ENCODE data around the gene TEX19. TPM values are rescaled to one million over a fixed set of nuclear protein-coding genes. Genes with fewer than 3 reads are reported as not detected.
"Not testable (repeated sequence)": the region's sequence is repeated elsewhere in the genome, so short reads cannot be mapped to it uniquely, and the experiment has no call there.

The TEX19 gene
- total RNA-seq, 2 experiments from 2014 or later, result 0.15 TPM; not detected in 1

- peak overlapping the region; percentile 81 for H3K4me3 Mint-ChIP-seq
- no peaks in the 10 kb centered on the region for H3K9me3 Mint-ChIP-seq (ENCODE audit: low read depth)
- peaks cover 24% of the 10 kb centered on the region for H3K27me3 Mint-ChIP-seq
- H3K36me3 Mint-ChIP-seq, result no peaks in the 10 kb centered on the region
- H3K4me1 Mint-ChIP-seq, result peaks cover 26% of the 10 kb centered on the region
- DNase-seq (no peak), ATAC-seq (no peak)
- CTCF ChIA-PET, result interaction anchor here (1.1 to 3.0 kb wide), 7 partner anchors 12 to 304 kb away, joined by 3 to 15 read pairs (median 6); partner anchors contain the start of gene CD7
- peak overlapping the region; percentile 97 for H3K27ac Mint-ChIP-seq
These were observed 24.8 kb upstream of the TEX19 start for GRCh38 chr17:82334204-82334621.

- Mint-ChIP-seq H3K27me3 (peaks cover 26% of the 10 kb centered on the region), H3K4me3 (peak overlapping the region; percentile 81), H3K27ac (peak overlapping the region; percentile 97), H3K4me1 (peaks cover 26% of the 10 kb centered on the region), H3K36me3 (no peaks in the 10 kb centered on the region), H3K9me3 (ENCODE audit: low read depth) (no peaks in the 10 kb centered on the region)
- ATAC-seq, result peak; percentile 50
- DNase-seq, result no peak
- CTCF ChIA-PET, result interaction anchor here (1.1 to 3.0 kb wide), 6 partner anchors 14 to 304 kb away, joined by 3 to 15 read pairs (median 7); partner anchors contain the start of gene CD7
These were observed 24.2 kb upstream of the TEX19 start for GRCh38 chr17:82334622-82335394.

- no peaks in the 10 kb centered on the region for H3K36me3 Mint-ChIP-seq
- no peaks in the 10 kb centered on the region for H3K9me3 Mint-ChIP-seq (ENCODE audit: low read depth)
- no peak for ATAC-seq
- peaks cover 21% of the 10 kb centered on the region for H3K4me1 Mint-ChIP-seq
- H3K27me3 Mint-ChIP-seq, result peaks cover 7% of the 10 kb centered on the region
- no peak overlapping the region for H3K4me3 Mint-ChIP-seq
- no peak for DNase-seq
- CTCF ChIA-PET, result interaction anchor here (0.7 to 1.7 kb wide), 4 partner anchors 33 to 161 kb away, joined by 3 to 5 read pairs (median 4); no protein-coding TSS in a partner anchor
- peak overlapping the region; percentile 13 for H3K27ac Mint-ChIP-seq
These were observed 20.0 kb upstream of the TEX19 start for GRCh38 chr17:82338858-82339633.

- Mint-ChIP-seq H3K36me3 (no peaks in the 10 kb centered on the region), H3K4me3 (no peak overlapping the region), H3K27me3 (peaks cover 7% of the 10 kb centered on the region), H3K9me3 (ENCODE audit: low read depth) (no peaks in the 10 kb centered on the region), H3K4me1 (peaks cover 14% of the 10 kb centered on the region), H3K27ac (no peak overlapping the region)
- ATAC-seq (no peak), DNase-seq (no peak)
- CTCF ChIA-PET, result no interaction called here
These were observed 19.1 kb upstream of the TEX19 start for GRCh38 chr17:82339634-82340580.

- no peak for ATAC-seq
- CTCF ChIA-PET, result no interaction called here
- no peaks in the 10 kb centered on the region for H3K36me3 Mint-ChIP-seq
- no peak for DNase-seq
- H3K9me3 Mint-ChIP-seq (ENCODE audit: low read depth), result no peaks in the 10 kb centered on the region
- peaks cover 6% of the 10 kb centered on the region for H3K4me1 Mint-ChIP-seq
- no peak overlapping the region for H3K27ac Mint-ChIP-seq
- H3K27me3 Mint-ChIP-seq, result peaks cover 12% of the 10 kb centered on the region
- H3K4me3 Mint-ChIP-seq, result no peak overlapping the region
These were observed 16.5 kb upstream of the TEX19 start for GRCh38 chr17:82342361-82343079.

GRCh38 chr17:82343560-82343959 is 15.5 kb upstream of the TEX19 start:
- H3K27me3 Mint-ChIP-seq, result peaks cover 12% of the 10 kb centered on the region
- H3K27ac Mint-ChIP-seq, result no peak overlapping the region
- ATAC-seq, result no peak
- CTCF ChIA-PET, result no interaction called here
- H3K36me3 Mint-ChIP-seq, result no peaks in the 10 kb centered on the region
- no peaks in the 10 kb centered on the region for H3K9me3 Mint-ChIP-seq (ENCODE audit: low read depth)
- H3K4me1 Mint-ChIP-seq, result peaks cover 6% of the 10 kb centered on the region
- no peak for DNase-seq
- H3K4me3 Mint-ChIP-seq, result no peak overlapping the region

GRCh38 chr17:82344175-82344907 is 14.7 kb upstream of the TEX19 start:
- ATAC-seq (no peak), DNase-seq (no peak)
- H3K4me3 Mint-ChIP-seq, result no peak overlapping the region
- peaks cover 18% of the 10 kb centered on the region for H3K27me3 Mint-ChIP-seq
- no peak overlapping the region for H3K27ac Mint-ChIP-seq
- H3K4me1 Mint-ChIP-seq, result peaks cover 6% of the 10 kb centered on the region
- CTCF ChIA-PET, result interaction anchor here (1.4 kb wide), 1 partner anchor 23 kb away, joined by 3 read pairs; no protein-coding TSS in a partner anchor
- no peaks in the 10 kb centered on the region for H3K9me3 Mint-ChIP-seq (ENCODE audit: low read depth)
- no peaks in the 10 kb centered on the region for H3K36me3 Mint-ChIP-seq

GRCh38 chr17:82345151-82345976 is 13.7 kb upstream of the TEX19 start:
- no peaks in the 10 kb centered on the region for H3K36me3 Mint-ChIP-seq
- H3K27me3 Mint-ChIP-seq, result peaks cover 21% of the 10 kb centered on the region
- H3K4me1 Mint-ChIP-seq, result peaks cover 6% of the 10 kb centered on the region
- ATAC-seq, result no peak
- H3K27ac Mint-ChIP-seq, result no peak overlapping the region
- no peak overlapping the region for H3K4me3 Mint-ChIP-seq
- no peak for DNase-seq
- CTCF ChIA-PET, result interaction anchor here (1.0 to 1.4 kb wide), 2 partner anchors 24 to 109 kb away, joined by 3 read pairs; no protein-coding TSS in a partner anchor
- H3K9me3 Mint-ChIP-seq (ENCODE audit: low read depth), result no peaks in the 10 kb centered on the region

- CTCF ChIA-PET, result interaction anchor here (1.0 kb wide), 1 partner anchor 110 kb away, joined by 3 read pairs; no protein-coding TSS in a partner anchor
- H3K4me3 Mint-ChIP-seq, result no peak overlapping the region
- no peak for ATAC-seq
- no peaks in the 10 kb centered on the region for H3K9me3 Mint-ChIP-seq (ENCODE audit: low read depth)
- H3K27ac Mint-ChIP-seq, result no peak overlapping the region
- no peaks in the 10 kb centered on the region for H3K36me3 Mint-ChIP-seq
- H3K27me3 Mint-ChIP-seq, result peaks cover 21% of the 10 kb centered on the region
- no peak for DNase-seq
- H3K4me1 Mint-ChIP-seq, result peaks cover 13% of the 10 kb centered on the region
These were observed 12.4 kb upstream of the TEX19 start for GRCh38 chr17:82346342-82347300.

GRCh38 chr17:82347994-82348393 is 11.1 kb upstream of the TEX19 start:
- CTCF ChIA-PET, result interaction anchor here (0.6 kb wide), 1 partner anchor 112 kb away, joined by 3 read pairs; no protein-coding TSS in a partner anchor
- ATAC-seq, H3K27ac Mint-ChIP-seq: not testable (repeated sequence)

More at GRCh38 chr17:82347994-82348393, 11.1 kb upstream of the TEX19 start:
- not testable (repeated sequence) for H3K36me3 Mint-ChIP-seq; H3K9me3 Mint-ChIP-seq (ENCODE audit: low read depth); H3K4me3 Mint-ChIP-seq; DNase-seq
- Mint-ChIP-seq H3K4me1 (peaks cover 18% of the 10 kb centered on the region), H3K27me3 (peaks cover 20% of the 10 kb centered on the region)
